Activated T-helper 1 cell treated with Interleukin-2 at 50 U/mL for 16 hours (primary cell): ENCODE results near the gene SETD6.

ENCODE experiments used
- DNase-seq: peaks from one replicate; pipeline ENCODE4 v3.0.0-alpha.2; 2020; ENCODE audit warnings: low read depth

The SETD6 gene

DNA sequence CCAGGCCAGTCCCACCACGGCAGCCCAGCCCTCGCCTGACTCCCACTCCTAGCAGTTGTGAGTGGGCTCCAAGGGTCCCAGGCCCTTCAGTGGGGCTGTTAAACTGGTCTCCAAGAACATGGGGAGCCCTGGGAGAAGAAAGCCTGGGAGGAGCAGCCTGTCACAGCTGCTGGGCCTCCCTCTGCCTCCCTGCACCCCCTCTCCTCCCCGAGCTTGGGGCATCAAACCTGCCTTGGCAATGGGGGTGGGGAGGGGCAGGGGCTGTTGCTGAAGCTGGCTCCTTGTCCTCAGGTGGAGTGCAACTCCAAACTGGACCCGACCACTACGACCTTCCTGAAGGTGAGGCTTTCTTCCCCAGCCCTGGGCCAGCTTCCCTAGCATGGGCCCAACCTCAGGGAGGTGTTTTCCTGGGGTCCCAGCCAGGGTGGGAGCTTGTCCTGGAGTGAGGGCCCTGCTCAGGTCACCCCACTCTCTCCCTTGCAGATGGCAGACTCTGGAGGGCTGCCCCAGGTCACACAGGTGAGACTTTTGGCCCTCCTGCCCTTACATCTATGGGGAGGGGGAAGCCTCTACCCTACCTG lies 6.6 kb upstream of the SETD6 start:
- no peak for DNase-seq

GRCh38 chr16:58509256-58510096 lies 5.8 kb upstream of the SETD6 start:
- no peak for DNase-seq

DNA sequence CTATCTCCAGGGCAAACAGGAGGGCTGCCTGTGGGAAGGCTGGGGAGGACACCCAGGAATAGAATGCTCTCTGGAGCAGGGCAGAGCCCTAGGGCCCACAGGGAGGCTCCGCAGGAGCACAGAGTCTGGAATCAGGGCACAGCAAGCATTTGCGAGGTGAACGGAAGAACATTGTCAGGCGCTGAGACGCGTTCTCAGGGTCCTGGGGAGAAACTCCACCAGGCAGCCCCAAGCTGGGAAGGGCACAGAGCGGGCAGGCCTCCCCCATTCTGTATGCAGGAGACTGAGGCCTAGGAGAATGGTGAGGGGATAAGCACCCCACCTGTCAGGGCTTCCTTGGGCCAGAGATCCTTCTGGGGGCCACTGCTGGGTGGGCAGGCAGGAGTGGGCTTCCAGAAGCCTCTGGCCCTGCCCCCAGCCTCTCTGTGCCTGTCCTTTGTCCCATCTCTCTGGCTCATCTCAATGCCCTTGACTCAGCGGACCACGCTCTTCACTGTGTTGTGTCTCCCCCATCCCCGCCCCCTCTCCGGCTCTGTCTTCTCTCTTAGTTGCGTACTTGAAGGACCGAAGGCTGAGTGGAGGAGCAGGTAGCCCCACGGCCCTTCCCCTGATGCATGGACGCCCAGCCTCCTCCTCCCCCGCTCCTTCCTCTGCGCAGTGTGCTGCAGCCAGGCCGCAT lies 5.1 kb upstream of the SETD6 start:
- DNase-seq = no peak

GRCh38 chr16:58510776-58511628 lies 4.3 kb upstream of the SETD6 start:
- no peak for DNase-seq

DNA sequence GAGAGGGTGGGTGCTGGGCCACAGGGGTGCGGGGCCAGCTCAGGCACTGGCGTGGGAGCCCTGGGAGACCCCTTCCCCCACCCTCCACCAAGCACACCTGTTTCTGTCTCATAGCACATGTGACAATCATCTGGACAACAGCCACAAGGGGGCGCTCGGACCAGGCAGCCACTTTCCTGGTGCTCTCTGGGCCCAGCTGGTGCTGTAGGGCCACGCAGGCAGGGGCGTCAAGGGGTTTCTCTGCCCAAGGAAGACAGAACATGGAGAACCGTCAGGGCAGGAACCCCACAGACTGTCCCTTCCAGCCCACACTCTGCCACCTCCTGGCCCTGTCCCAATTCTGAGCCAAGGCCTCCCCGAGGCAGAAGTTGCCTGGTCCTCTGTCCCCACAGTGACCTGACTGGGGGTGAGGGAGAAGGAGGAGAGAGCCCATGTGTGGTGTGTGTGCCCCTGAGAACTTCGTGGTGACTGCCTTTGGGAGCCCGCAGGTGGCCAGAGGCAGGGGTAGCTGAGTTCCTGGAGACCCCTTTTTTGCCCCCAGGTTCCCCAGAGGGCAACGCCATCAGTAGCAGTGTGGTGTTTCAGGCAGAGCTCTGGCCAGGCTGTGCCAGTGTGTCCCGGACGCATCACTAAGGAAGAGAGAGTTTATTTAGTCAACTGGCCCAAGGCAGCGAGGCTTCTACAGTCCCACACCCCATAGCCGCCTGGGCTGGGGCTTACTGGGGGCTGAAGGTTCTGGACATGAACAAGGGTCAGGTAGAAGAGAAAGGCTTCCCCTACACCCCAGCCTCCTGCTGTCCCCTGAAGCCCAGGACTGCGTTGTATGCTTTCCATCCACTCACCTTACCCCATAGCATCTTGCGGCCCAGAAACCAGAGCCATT lies 3.1 kb upstream of the SETD6 start:
- peak; percentile 74 for DNase-seq

DNA sequence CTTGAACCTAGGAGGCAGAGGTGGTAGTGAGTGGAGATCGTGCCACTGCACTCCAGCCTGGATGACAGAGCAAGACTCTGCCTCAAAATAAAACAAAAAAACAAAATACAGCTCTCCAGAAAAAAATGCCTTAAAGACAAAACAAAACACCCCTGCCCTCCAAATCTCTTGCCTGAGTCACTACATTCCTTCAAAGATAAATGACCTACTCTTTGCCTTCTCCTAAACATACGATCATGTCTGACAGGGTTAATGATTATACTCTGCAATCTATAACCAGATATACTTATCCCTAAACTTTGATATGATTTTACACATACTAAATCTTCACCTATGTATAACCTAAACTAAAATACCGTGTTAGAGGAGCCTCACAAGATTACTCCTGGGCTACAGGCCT lies 1.4 kb upstream of the SETD6 start:
- DNase-seq = no peak

DNA sequence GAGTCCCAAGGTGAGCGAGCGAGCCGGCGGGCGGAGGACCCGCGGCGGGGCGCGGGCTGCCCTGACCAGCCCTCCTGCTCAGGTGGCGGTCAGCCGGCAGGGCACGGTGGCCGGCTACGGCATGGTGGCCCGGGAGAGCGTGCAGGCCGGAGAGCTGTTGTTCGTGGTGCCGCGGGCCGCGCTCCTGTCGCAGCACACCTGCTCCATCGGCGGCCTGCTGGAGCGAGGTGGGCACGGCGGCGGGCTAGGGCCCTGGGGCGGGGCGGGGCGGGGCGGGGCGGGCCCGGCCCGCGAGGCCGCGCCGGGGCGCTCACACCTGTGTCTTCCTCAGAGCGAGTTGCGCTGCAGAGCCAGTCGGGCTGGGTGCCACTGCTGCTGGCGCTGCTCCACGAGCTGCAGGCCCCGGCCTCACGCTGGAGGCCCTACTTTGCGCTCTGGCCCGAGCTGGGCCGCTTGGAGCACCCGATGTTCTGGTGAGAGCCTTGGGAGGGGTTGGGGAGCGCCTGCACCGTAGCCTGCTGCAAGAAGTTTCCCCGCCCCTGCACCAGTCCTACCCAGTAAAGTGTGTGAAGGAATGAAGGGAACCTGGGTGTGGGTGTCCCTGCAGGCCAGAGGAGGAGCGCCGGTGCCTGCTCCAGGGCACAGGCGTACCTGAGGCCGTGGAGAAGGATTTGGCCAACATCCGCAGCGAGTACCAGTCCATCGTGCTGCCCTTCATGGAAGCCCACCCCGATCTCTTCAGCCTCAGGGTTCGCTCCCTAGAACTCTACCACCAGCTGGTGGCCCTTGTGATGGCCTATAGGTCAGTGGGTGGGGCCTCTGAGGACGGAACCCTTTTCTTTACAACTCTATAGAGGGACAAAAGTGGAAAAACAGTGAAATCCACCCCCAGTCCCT lies 802 bp downstream of the SETD6 start:
- DNase-seq = peak; percentile 27

DNA sequence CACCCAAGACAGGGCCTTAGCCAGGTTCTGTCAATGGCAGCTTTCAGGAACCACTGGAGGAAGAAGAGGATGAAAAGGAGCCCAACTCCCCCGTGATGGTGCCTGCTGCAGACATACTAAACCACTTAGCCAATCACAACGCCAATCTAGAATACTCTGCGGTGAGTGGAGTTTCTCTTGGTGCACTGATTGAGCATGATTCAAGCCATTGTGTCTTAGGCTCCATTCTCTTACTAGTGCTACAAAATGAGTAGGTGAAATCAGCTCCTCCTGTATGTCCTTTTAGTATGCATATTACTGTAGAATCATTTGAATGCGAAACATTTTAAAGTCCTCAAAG lies 1.4 kb downstream of the SETD6 start:
- no peak for DNase-seq

- no peak for DNase-seq
Measured at GRCh38 chr16:58518083-58518979, 3.0 kb downstream of the SETD6 start.

DNA sequence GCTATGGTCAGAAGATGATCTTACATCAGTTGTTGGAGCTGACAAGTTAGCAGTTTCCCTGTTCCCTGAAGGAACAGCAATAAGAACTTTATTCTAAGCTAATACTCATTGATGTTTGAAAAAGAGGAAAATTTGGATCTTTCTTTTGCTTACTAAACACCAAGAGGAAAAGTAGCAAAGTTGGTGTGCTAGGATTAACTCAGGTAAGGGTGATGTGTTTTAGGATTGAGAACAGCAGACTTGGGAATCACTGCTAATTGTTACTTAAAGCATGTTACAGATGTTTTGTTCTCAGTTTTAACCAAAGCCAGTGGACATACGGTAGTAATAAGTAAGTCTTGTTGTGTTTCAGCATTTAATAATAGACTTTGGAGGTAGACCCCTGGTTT lies 3.7 kb downstream of the SETD6 start:
- no peak for DNase-seq

- DNase-seq = no peak
Measured at GRCh38 chr16:58519707-58520106, 4.4 kb downstream of the SETD6 start.

GRCh38 chr16:58530179-58530578 lies 14.9 kb downstream of the SETD6 start:
- no peak for DNase-seq

GRCh38 chr16:58532414-58532813 lies 17.1 kb downstream of the SETD6 start:
- DNase-seq = no peak

DNA sequence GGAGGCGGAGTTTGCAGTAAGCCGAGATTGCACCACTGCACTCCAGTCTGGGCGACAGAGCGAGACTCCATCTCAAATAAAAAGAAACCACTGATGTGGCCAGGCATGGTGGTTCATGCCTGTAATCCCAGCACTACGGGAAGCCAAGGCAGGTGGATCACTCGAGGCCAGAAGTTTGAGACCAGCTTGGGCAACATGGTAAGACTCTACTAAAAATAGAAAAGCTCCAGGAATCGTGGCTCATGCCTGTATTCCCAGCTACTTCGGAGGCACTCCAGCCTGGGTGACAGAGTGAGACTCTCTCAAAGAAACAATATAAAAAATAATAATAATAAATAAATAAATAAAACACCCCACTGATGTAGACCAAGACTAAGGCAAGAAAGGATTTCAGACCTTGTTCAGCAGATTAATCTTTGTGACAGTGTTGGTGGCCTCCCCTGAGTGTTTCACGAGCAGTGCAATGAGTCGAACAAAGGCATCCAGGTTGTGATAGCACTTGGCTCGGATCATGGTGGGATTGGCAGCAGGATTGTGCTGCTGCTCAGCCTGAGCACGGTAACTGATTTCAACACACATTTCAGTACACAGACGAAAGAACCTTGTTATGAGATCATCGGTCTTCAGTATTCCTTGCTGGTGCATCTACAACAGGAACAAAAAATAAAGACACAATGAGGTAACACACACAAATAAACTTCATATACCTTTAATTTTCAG lies 18.6 kb downstream of the SETD6 start:
- DNase-seq = no peak

- no peak for DNase-seq
Measured at GRCh38 chr16:58535100-58535499, 19.8 kb downstream of the SETD6 start.

- DNase-seq = no peak
Measured at GRCh38 chr16:58536278-58536677, 21.0 kb downstream of the SETD6 start.

GRCh38 chr16:58537124-58537906 lies 22.0 kb downstream of the SETD6 start:
- no peak for DNase-seq

- DNase-seq = no peak
Measured at GRCh38 chr16:58541711-58542110, 26.4 kb downstream of the SETD6 start.
